ENCODE results near the gene MAD2L1BP.

Gene MAD2L1BP

DNA sequence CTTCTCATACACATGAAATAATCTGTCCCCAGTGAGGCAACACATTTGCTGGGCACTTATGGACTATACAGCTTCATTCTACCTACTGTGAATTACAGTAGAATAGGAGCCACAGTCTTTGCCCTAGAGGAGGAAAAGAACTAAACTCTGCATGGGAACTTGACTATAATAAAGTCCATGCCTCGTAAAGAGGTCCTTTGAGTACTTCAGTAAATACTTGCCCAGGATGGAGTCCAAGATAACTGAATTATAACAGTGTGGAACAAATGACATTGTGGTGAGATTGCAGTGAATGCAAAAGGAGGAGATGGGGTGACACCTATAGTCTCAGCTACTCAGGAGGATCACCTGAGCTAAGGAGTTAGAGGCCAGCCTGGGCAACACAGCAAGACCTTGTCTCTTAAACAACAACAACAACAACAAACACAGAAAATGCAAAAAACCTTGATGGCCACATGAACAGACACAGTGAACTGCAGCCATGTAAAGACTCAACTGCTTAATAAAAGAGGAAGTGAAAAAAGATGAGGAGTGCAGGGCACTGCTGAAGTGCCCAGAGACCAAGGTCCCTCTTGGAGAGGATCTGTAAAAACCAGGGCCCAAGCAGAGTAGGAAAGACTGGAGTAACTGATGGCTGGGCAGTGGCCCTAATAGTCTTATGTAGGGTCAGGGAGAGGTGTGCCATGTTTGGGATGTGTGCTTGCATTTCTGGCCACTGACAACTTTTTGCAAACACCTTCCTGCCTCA is 48.2 kb downstream of the MAD2L1BP start:
- DNase-seq = no peak

DNA sequence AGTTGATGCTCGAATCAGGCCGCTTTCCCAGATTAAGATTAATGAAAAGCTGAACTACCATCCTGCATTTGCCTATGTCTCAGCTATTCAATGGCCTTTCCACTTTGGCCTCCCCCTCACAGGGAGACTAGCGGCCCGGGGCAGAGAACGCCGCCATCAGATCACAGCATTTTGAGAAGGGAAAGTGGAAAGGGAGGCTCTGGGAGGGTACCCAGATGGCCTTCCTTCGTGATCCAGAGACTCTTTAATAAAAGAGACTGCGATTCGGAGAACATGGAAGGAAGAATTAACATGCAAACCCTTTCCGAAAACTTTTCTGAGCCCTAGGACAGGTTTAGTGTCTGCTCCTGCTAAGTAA is 51.4 kb downstream of the MAD2L1BP start:
- DNase-seq = no peak

DNA sequence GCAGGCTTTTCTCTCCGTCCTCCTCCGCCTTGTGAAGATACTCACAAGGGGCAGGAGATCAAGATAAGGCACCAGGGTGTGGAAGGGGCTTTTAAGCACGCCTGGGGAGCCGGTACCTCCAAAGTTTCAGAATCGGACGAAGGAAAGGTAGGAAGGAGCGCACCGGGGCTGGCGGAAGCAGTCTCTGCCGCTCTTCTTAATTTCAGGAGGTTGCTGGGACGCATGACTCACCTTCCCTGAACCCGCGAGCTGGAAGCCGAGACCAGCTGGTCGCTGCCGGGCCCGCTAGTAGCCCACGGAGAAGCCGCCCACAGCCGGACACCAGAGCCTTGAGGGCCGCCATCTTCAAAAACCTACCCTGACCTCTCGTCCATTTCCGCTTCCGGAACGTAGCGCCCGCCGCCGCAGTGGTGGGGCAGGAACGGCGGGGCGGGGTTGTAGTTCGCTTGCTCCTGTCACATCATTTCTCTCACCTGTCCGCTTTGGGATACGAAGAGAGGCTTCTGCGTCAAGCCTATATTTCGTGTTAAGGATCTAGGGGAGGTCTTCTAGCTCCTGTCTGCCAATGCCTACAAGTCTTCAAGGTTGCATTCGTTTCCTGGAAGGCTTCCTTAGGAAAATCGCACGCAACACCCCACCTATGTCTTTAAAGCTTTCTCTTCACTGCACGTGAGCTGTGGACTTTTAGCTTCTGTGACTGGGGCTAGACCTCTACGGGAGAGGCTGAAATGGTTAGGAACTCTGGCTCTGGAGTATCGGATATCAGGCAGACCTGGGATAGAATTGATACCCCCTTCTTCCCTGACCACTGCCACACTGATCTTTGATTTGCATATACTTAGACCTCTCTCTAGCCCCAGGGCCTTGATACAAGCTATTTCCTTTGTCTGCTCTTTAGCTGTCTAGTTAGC is 52.1 kb downstream of the MAD2L1BP start, which contains the start of gene MRPS18A:
Gene MRPS18A (minus strand): TSS at position 355 of the 911 bp plus-strand sequence. CDS start 12 bp downstream, at position 343.
- peak; percentile 91 for DNase-seq

DNA sequence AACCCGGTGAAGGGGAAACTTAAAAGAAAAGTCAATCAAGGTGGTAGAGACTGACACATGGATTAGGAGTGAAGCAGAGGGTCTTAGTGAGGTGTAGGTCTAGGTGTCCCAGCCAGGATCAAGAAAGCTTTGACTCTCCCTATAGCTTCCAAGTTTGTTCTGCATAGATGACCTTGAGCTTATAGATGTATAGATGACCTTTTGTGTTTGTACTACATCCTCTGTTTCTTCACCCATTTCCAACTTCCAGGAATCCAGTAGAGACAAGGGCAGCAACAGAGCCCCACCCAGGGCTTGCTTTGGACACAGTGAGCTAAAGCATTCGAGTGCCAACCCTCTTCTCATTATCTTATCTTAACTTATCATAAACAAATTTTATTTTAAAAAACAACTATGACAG is 53.8 kb downstream of the MAD2L1BP start:
- no peak for DNase-seq

Data from NCI-H69 (cell line).